Left lobe of liver (tissue), 2 donors: ENCODE results near the gene PRR33. TPM values are rescaled to one million over a fixed set of nuclear protein-coding genes. Genes with fewer than 3 reads are reported as not detected.
A peak's percentile ranks its signal among the peaks of the same experiment; 100 is the strongest.

Experiments used
- ATAC-seq: fragments of 200-7000 bp; cut with Tn5 transposase; one replicate; pipeline ENCODE4 v1.9.1; 2020; ENCODE audit warnings: mild to moderate bottlenecking, moderate library complexity
- DNase-seq: peaks from one replicate; pipeline ENCODE4 v3.0.0-alpha.2; 2020; ENCODE audit warnings: low spot score
- total RNA-seq: library from RNA; stranded (reverse); gene quantifications from one replicate; pipeline ENCODE4 v1.2.1, GENCODE V29; 2021
- donor health status: DM: no; HTN: no; CAD: no; lungs with moderate emphysema.
- donor health status: DM: no; HTN: yes; CAD: no.

PRR33 gene
- total RNA-seq, 1 donor from 2014 or later: not detected

- ATAC-seq: no peak
- DNase-seq: no peak
Measured at GRCh38 chr11:1852877-1853276, 38.8 kb downstream of the PRR33 start, which contains the start of gene LSP1. LSP1 (plus strand) TSS chr11:1853084; CDS start chr11:1853145, 61 bp downstream.

- no peak for DNase-seq
- ATAC-seq: no peak
Measured at GRCh38 chr11:1852271-1852876, 39.3 kb downstream of the PRR33 start.

- ATAC-seq (no peak), DNase-seq (no peak)
Measured at GRCh38 chr11:1851468-1852180, 40.1 kb downstream of the PRR33 start.

GRCh38 chr11:1848640-1849430 lies 42.9 kb downstream of the PRR33 start:
- DNase-seq (no peak), ATAC-seq (no peak)

GRCh38 chr11:1847926-1848639 lies 43.6 kb downstream of the PRR33 start:
- ATAC-seq: no peak

GRCh38 chr11:1847006-1847735 lies 44.5 kb downstream of the PRR33 start:
- ATAC-seq (no peak), DNase-seq (no peak)

More at GRCh38 chr11:1847926-1848639, 43.6 kb downstream of the PRR33 start:
- no peak for DNase-seq

GRCh38 chr11:1846453-1846932 lies 45.2 kb downstream of the PRR33 start:
- no peak for DNase-seq
- no peak for ATAC-seq

- ATAC-seq (no peak), DNase-seq (no peak)
Measured at GRCh38 chr11:1845561-1846452, 45.9 kb downstream of the PRR33 start.

- DNase-seq (no peak), ATAC-seq (no peak)
Measured at GRCh38 chr11:1845095-1845429, 46.6 kb downstream of the PRR33 start.

GRCh38 chr11:1844221-1845094 lies 47.2 kb downstream of the PRR33 start:
- DNase-seq: no peak
- peak; percentile 63 for ATAC-seq

GRCh38 chr11:1843796-1844195 lies 47.9 kb downstream of the PRR33 start:
- DNase-seq: no peak
- no peak for ATAC-seq

GRCh38 chr11:1843098-1843473 lies 48.6 kb downstream of the PRR33 start:
- DNase-seq (no peak), ATAC-seq (no peak)

GRCh38 chr11:1842149-1843097 lies 49.3 kb downstream of the PRR33 start:
- DNase-seq (peak; percentile 65), ATAC-seq (peak; percentile 52)

GRCh38 chr11:1841511-1842148 lies 50.1 kb downstream of the PRR33 start:
- ATAC-seq (no peak), DNase-seq (no peak)

- DNase-seq (no peak), ATAC-seq (no peak)
Measured at GRCh38 chr11:1840780-1841480, 50.8 kb downstream of the PRR33 start.
